ENCODE results near the gene MAP4K2. TPM values are rescaled to one million over a fixed set of nuclear protein-coding genes. Genes with fewer than 3 reads are reported as not detected.

MAP4K2 gene
- total RNA-seq, 2 donors from 2014 or later: 9.2 to 13.3 TPM

GRCh38 chr11:64745189-64745520 lies 57.9 kb downstream of the MAP4K2 start:
- H3K4me1 ChIP-seq: peaks cover 19% of the 10 kb centered on the region
- peaks cover 43% of the 10 kb centered on the region for H3K27me3 ChIP-seq
- peak overlapping the region; percentile 36 for H3K4me3 ChIP-seq
- peak overlapping the region; percentile 86 for H3K27ac ChIP-seq
- no peaks in the 10 kb centered on the region for H3K36me3 ChIP-seq
- peak overlapping the region; percentile 40 to 66 for H3K9ac ChIP-seq (ENCODE audit: low read depth in 2 of 2, low read length in 2 of 2)
- TF ChIP-seq CTCF (IDR thresholded peaks at IDR 0.05): no peak
- peak; percentile 59 for DNase-seq
- intact Hi-C loops (cut with DNase I): no loop called here
- H3K9me3 ChIP-seq: no peaks in the 10 kb centered on the region

DNA sequence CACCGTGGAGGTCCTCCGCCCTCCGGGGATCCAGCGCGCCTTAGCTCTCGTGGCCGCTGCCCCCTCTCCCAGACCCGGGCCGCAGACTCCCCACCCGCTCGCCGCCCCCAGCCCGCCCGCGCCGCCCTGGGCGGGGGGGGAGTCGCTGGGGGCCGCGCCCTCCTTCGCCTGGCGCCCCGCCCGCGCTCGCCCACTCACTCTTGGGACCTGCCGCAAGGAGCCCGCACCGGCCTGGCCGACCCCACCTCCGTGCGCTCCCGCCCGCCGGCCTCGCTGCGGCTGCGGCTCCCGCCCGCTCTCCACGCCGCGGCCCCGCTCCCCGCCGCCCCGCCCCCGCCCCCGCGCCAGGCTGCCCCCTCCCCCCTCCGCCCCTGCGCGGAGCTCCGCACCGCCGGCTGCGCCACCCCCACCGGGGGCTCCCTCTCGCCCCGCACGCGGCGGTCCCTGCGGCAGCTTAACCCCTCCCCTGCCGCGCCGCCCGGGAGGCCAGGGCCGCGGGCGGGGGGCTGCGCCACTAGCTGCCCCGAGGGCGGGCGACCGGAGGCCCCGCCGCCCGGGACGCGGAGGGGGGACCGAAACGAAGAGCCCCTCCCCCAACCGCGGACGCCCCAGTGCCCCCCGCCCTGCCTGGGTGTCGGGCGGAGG lies 58.3 kb downstream of the MAP4K2 start:
- TF ChIP-seq CTCF (IDR thresholded peaks at IDR 0.05): no peak
- Histone ChIP-seq H3K9ac (ENCODE audit: low read depth in 2 of 2, low read length in 2 of 2) (peak overlapping the region in 1 of 2 donors; percentile 60), H3K9me3 (no peaks in the 10 kb centered on the region), H3K27ac (peak overlapping the region; percentile 86), H3K36me3 (no peaks in the 10 kb centered on the region), H3K4me3 (peak overlapping the region; percentile 50), H3K27me3 (peaks cover 43% of the 10 kb centered on the region), H3K4me1 (peaks cover 19% of the 10 kb centered on the region)
- intact Hi-C loops (cut with DNase I): loop anchor here (5.0 kb wide), 1 partner anchor 57 kb away; no protein-coding TSS in a partner anchor
- DNase-seq: no peak

DNA sequence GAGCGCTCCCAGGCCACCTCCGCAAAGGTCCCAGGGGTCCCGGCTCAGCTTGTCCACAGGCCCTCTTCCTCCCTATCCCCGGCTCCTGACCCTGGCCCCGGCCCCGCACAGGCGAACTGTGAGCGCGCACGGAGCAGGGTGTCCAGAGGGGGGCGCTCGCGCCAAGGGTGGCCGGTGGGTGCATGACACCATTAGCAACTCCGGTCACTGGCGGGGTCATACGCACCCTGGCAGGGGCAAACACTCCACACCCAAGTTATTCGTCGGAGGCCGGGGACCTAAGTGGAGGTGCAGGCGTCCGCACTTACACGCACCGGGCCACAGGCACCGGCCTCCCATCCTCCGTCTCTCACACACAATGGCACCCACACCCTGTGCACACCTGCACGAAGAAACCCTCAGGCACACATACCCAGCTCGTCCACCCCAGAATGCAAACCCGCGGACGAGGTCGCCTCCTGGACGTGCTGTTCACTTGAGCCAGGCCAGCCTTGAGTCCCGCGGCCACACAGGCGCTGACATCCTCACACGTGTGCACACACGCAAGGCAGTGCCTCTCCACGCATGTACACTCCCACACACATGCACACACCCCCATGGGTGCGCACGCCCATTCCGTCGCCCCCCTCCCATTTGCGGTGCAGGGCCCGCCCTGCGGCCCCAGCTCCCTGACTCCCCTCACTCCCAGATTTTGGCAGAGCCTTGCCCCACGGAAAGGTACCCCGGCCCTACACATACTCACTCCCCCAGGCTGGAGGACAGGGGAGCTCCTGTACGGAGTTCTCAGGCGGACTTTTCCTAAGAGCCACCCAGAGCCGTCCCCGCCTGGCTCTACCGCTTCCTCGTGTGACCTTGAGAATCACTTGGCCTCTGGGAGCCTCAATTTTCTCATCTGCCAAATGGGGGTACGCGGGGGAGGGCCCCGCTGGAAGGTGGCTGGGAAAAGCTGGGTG lies 59.1 kb downstream of the MAP4K2 start, which contains the start of gene RASGRP2:
TSS of gene RASGRP2 (minus strand) at position 552 of the 953 bp plus-strand sequence. CDS start 1,276 bp downstream, outside the sequence.
- peak; percentile 49 for TF ChIP-seq CTCF (IDR thresholded peaks at IDR 0.05)
- H3K36me3 ChIP-seq: no peaks in the 10 kb centered on the region
- H3K4me1 ChIP-seq: peaks cover 19% of the 10 kb centered on the region
- peak within 1 kb of the TSS; percentile 48 to 60 for H3K9ac ChIP-seq (ENCODE audit: low read depth in 2 of 2, low read length in 2 of 2)
- intact Hi-C loops (cut with DNase I): loop anchor here (5.0 kb wide), 1 partner anchor 57 kb away; no protein-coding TSS in a partner anchor
- peak within 1 kb of the TSS; percentile 86 for H3K27ac ChIP-seq
- peak; percentile 77 for DNase-seq
- H3K4me3 ChIP-seq: peak within 1 kb of the TSS; percentile 50
- no peaks in the 10 kb centered on the region for H3K9me3 ChIP-seq
- H3K27me3 ChIP-seq: peaks cover 43% of the 10 kb centered on the region

DNA sequence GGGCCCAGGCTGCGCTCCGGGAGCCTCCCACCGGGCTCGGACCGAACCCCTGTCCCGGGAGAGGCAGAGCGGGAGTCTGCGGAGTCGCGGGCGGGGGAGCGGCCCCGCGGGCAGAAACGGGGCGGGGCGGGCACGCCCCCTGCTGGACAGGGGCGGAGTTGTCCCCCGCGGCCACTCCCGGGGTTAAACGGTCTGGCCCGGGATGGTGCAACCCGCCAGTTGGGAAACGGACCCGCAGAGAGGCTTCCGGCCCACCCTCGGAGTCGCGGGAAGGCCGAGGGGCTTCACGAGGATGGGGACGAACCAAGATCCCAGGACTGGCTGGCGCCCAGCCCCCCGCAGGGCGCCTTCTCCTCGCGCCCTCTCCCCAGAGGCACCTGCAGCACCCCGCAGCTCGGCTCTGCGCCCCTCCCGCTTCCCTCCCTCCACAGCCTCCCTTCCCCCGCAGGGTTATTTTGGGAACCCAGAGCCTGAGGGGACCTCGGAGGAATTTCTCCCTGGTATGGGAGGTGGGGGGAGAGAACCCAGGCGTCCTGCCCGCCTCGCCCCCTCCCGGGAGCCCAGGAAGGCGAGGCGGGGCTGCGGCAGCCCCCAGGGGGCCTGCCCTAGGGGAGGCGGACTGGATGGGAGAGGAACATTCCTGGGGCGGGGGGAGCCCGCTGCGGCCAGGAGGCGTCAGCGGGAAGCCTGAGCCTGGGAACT lies 60.0 kb downstream of the MAP4K2 start:
- peak overlapping the region; percentile 50 for H3K4me3 ChIP-seq
- H3K27me3 ChIP-seq: peaks cover 43% of the 10 kb centered on the region
- H3K27ac ChIP-seq: peak overlapping the region; percentile 70
- H3K36me3 ChIP-seq: no peaks in the 10 kb centered on the region
- H3K9me3 ChIP-seq: no peaks in the 10 kb centered on the region
- H3K9ac ChIP-seq (ENCODE audit: low read depth in 2 of 2, low read length in 2 of 2): peak overlapping the region; percentile 50 to 58
- intact Hi-C loops (cut with DNase I): loop anchor here (5.0 kb wide), 1 partner anchor 56 kb away; no protein-coding TSS in a partner anchor
- DNase-seq: peak; percentile 74
- H3K4me1 ChIP-seq: peaks cover 19% of the 10 kb centered on the region
- TF ChIP-seq CTCF (IDR thresholded peaks at IDR 0.05): peak; percentile 92

Data from colonic mucosa (tissue), 4 donors.